DMS79 treated with DMSO at 0.1 percent for 48 hours (cell line): ENCODE results near the gene LIPC.
"Not testable (repeated sequence)": the region's sequence is repeated elsewhere in the genome, so short reads cannot be mapped to it uniquely, and the experiment has no call there.

Source experiments
- DNase-seq: peaks from one replicate; lab custom pipeline; 2025; lab: John Stamatoyannopoulos, UW

LIPC gene

GRCh38 chr15:58585693-58586443, 154.1 kb downstream of the LIPC start:
- DNase-seq = peak; percentile 24

- no peak for DNase-seq
Measured at GRCh38 chr15:58587486-58587885, 155.7 kb downstream of the LIPC start.

GRCh38 chr15:58588096-58588495, 156.3 kb downstream of the LIPC start:
- DNase-seq = no peak

GRCh38 chr15:58589047-58589446, 157.3 kb downstream of the LIPC start:
- DNase-seq = no peak

- no peak for DNase-seq
Measured at GRCh38 chr15:58590236-58590635, 158.4 kb downstream of the LIPC start.

GRCh38 chr15:58590926-58591325, 159.1 kb downstream of the LIPC start:
- DNase-seq = peak; percentile 19

- DNase-seq = no peak
Measured at GRCh38 chr15:58593870-58594269, 162.1 kb downstream of the LIPC start.

- no peak for DNase-seq
Measured at GRCh38 chr15:58594898-58595297, 163.1 kb downstream of the LIPC start.

GRCh38 chr15:58595516-58596263, 163.9 kb downstream of the LIPC start:
- no peak for DNase-seq

GRCh38 chr15:58597943-58598828, 166.4 kb downstream of the LIPC start:
- no peak for DNase-seq

- DNase-seq = no peak
Measured at GRCh38 chr15:58598829-58599210, 167.0 kb downstream of the LIPC start.

GRCh38 chr15:58602823-58603222, 171.0 kb downstream of the LIPC start:
- no peak for DNase-seq

GRCh38 chr15:58603927-58604326, 172.1 kb downstream of the LIPC start:
- DNase-seq = not testable (repeated sequence)

GRCh38 chr15:58604455-58604923, 172.7 kb downstream of the LIPC start:
- DNase-seq = no peak

GRCh38 chr15:58605931-58606530, 174.2 kb downstream of the LIPC start:
- DNase-seq = no peak

- DNase-seq = no peak
Measured at GRCh38 chr15:58606577-58607080, 174.8 kb downstream of the LIPC start.

GRCh38 chr15:58608129-58608590, 176.4 kb downstream of the LIPC start:
- no peak for DNase-seq

GRCh38 chr15:58608711-58609110, 176.9 kb downstream of the LIPC start:
- DNase-seq = no peak

GRCh38 chr15:58611731-58612676, 180.2 kb downstream of the LIPC start:
- DNase-seq = no peak

- no peak for DNase-seq
Measured at GRCh38 chr15:58616171-58616570, 184.4 kb downstream of the LIPC start.
